GM21528 (cell line): ENCODE data around the gene KRTAP20-4.

Experiments used
- ATAC-seq: cut with Tn5 transposase; IDR thresholded peaks from one replicate; pipeline ENCODE4 v1.9.1; 2021; ENCODE audit warnings: mild to moderate bottlenecking, moderate library complexity; ENCODE audit not compliant: unreplicated experiment, low FRiP score

KRTAP20-4 gene

DNA sequence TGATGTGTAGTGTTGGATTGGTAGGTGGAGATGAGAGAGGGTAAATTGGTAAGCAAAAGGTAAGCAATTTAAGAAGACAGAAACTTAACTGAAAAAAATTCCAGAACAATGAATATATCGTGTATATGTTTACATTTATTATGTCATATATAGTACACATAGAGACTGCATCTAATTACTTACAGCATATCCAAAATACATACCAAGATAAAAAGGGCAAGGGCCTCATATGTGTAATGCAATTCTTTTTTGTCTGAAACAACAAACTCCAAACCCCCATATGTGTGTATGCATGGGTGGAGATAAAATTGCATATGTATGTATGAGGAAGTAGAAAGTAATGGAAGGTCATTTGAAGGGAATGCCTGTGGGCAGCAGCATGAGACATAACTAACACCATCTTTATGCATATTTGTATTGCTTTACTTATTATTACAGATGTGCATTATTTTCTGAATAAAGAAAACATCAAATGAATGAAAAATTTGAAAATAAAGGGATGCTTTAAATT lies 26.5 kb downstream of the KRTAP20-4 start:
- no peak for ATAC-seq

DNA sequence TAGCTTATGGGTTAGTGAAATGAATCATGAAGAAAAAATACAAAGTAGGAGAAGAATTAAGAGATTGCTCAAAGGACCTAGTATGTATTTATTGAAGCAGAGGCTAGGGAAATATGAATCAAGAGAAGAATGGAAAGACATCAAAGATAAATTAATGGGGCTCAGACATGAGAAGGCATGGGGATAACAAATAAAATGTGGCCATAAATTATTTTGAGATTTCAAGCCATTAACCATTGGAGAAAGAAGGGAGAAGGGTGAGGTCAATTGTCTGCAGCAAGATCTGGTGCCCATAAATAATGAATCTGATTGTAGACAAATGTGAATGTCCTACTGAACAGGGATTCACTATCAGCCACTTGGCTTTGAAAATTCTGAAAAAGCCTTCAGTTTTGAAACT lies 32.5 kb downstream of the KRTAP20-4 start:
- no peak for ATAC-seq

DNA sequence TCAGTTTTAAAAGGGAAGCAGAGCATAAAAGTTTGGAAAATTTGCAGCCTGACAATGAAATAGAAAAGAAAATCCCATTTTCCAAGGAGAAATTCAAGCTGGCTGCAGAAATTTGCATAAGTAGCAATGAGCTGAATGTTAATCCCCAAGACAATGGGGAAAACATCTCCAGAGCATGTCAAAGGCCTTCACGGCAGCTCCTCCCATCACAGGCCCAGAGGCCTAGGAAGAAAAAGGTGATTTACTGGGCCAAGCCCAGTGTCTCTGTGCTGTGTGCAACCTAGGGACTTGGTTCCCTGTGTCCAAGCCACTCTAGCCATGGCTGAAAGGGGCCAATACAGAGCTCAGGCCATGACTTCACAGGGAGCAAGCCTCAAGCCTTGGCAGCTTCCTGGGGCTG lies 48.3 kb downstream of the KRTAP20-4 start:
- ATAC-seq, result no peak
